Measurements from ENCODE around the gene WASF3.
"Not testable (repeated sequence)": the region's sequence is repeated elsewhere in the genome, so short reads cannot be mapped to it uniquely, and the experiment has no call there.

Gene WASF3

DNA sequence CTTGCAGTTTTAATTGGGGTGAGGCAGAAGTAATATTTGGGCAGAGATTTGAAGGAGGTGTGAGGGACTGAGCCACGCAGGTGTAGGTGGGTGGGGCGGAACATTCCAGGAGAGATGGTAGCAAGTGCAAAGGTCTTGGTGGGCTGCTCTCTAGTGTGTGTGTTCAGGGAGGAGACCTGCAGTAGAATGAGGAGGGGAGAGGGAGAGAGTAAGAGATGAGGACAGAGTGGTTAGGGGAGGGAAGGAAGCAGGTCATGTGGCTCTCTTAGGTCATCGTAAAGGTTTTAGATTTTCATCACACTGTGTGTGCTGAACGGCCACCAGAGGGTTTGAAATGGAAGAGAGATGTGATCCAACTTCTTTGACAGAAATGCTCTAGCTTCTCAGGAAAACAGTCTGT, 33.5 kb downstream of the WASF3 start:
- ATAC-seq, result no peak

DNA sequence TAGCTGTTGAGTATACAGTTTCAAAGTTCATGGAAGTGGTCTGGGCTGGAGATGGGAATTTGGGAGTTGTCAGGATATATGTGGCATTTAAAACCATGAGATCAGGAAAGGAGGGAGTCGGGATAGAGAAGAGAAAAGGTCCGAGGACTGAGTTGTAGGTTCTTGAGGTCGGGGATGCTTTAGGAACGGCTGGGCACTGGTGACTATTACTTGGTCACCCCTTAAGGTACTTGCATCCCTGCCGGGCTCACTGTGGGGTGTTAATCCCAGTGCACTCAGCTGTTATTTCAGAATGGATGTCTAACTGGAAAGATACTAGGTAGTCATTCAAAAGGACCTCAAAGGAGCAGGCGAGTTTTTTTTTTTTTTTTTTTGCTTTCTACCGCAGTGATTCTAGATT, 34.2 kb downstream of the WASF3 start:
- ATAC-seq, result no peak

DNA sequence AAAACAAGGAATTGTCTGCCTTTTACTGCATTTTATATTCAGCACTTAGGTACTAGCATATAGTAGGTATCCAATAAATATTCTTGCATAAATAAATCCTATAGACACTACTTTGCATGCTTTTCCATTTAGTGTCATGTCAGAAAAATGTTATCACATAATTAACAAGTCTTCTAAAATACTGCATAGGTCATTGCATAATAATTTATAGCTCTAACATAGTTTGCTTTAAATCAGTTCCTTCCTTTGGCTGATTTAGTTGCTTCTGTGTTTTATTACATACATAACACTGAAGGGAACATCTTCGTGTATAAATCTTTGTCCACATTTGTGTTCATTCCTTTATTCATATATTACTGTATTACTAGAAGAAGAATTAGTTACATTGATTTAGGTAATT, 36.2 kb downstream of the WASF3 start:
- no peak for ATAC-seq

DNA sequence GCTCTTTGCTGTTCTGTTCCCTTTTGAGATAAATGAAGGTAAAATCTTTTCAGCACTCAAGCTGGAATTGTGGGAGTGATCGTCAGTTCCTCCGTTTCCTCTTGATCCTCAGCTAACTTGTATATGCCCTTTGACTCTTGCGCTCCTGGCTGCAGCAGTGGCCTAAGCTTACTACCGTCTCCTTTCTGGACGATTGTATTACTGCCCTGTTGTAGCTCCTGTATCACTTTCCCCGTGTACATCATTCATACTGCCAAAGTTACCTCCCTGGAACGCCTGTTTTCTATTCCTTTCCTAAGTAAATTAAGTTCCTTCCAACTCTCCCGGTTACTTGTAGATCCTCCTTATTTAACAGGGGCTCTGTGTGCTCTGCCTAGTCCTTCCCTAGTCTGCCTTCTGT, 36.9 kb downstream of the WASF3 start:
- ATAC-seq, result no peak

DNA sequence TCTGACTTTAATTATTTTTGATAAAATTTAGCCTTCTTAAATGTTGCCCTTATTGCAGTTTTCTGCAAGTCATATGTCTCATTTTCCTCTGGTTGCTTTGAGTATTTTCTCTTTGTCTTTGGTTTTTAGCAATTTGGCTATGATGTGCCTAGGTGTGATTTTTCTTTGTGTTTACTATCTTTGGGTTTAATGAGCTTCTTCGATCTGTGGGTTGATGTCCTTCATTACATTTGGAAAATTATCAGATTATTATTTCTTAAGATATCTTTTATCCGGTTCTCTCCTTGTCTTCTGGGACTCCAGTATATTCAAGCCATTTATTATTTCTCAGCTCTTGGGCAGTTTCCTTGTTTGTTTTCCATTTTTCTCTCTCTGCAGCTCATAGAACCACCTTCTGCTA, 39.0 kb downstream of the WASF3 start:
- ATAC-seq, result no peak

DNA sequence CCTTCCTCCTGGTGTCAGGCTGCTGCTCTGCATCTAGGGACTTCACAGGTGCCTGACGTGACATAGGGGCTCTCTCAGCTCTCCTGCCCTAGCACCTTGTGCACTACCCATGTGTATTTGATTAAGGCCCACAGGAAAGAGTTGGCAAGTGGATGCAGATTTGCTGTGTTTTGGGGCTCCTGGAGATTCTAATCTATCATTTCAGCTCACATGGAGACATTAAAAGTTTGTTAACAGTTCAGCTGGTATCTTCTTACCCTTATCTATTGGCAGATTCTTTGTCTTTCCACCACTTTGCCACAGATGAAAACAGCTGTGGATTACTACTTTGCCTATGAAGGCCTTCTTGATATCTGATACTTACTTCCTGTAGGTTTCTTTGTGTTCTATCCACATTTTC, 41.9 kb downstream of the WASF3 start:
- ATAC-seq, result no peak

DNA sequence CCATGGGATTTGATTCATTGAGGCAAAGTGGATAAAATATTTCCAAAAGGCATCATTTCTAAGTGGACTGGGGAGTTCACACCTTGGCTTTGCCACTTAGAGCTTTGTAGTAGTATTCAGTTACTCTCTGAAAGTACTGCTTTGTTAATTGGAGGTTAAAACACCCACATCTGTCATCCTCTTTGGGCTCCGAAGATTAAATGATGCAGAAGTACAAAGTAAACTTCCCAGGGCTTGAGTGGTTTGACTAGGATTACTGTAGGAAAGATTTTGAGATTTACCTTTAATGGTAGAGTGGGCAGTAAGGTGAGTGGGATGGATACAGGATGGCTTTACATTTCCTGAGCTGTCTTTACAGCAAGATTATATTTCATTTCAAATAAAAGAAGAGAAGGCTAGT, 42.4 kb downstream of the WASF3 start:
- ATAC-seq, result no peak

DNA sequence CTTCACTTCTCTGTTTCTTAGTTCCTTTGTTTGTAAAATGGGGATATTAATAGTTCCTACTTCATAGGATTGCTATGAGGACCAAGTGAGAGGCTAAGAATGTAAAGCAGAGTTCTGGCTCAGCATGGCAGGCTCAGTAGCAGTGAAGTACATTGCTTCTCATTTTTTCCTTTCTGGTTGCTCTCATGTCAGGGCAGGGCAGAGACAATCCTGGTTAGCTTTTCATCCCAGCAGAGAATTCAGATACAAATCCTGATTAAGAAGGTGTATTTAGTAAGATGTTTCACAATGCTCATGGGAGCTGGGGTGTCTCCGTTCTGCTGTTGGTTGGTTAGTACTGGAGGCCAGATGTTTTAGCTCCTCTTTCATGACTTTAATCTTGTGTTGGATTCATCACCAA, 42.9 kb downstream of the WASF3 start:
- no peak for ATAC-seq

DNA sequence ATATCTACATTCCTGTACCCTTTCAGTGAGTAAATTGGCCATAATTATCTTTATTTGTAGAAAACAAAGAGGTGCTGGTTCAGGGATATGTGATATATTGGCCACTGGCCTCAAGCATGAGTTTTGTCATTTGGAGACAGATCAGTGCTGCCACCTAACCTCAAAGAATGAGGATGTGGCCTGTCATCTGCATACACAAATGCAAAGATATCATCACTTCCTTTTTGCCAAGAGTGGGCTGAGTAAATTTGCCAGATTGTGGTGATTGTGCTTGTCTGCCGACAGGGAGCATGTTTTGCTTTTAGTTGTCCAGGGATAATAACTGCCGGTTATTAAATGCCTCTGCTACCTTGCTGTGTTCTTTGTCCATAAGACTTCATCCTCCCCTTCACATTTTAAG, 44.2 kb downstream of the WASF3 start:
- ATAC-seq, result no peak

DNA sequence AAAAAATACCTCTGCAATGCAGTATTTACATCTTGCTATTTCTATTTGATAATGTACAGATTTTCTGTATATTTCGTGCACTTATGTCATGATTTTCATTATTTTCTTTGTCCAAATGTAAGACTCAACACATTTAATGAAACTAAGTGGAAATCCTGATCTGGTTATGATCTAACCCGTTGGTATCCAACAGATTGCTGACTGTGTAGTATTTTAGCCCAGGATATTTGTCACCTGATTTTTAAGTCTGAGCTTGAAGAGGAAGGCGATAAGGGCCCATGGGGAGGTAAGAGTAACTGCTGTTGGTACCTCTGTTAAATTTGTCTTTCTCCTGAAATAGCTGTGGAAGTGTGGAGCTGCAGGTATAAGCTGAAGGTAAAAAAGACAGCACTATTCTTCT, 45.3 kb downstream of the WASF3 start:
- no peak for ATAC-seq

DNA sequence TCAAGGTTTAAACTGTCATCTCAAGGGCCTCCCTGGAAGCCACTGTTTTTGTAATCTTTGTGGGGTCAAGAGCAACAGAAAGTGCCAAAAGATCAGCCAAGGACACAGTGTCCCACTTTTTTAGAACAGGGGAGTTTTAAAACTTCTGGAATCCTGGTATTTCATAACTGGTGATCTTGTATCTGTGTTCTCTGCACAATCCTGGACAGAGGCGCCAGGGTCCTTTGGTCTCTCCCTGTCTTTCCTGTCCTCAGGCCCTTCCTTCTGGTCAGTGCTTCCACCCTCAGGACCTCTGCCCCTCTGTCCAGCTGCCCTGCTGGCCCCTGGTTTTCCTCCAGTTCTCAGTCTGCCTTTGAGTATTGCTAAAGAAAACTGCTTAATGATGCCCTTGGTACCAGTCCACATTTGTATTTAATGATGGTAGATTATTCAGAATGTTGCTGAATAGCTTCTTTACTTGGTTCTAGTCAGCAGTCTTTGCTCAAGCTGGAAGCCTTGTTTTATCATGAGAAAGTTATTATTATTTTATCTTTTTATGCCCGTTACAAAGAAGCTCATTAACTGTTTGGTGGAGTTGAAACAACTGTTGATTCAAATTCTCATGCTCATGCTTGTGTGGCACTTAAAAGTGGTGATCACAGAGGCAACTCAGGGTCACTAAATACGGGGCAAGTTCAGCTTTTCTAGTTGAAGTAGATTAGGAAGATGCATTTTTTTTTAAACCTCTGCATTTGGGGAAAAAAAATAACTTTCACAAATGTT, 47.5 kb downstream of the WASF3 start:
- no peak for ATAC-seq

DNA sequence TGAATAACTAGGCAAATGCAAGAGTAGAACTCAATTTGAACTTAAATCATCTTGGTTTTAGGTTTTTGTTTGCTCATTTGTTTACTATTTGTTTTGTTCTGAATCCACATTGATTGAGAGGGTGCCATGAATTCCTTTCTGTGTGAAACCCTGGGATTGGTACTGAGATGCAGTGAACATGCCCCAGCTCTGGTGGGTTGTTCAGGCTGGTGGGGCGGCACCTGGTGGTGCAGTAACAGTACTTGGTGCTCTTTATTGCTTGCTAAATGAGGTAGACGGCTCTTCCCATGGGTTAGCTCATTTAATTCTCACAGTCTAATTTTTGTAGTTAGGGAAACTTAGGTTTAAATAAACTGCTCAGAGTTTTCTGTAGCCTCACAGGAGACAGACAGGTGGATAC, 48.4 kb downstream of the WASF3 start:
- no peak for ATAC-seq

DNA sequence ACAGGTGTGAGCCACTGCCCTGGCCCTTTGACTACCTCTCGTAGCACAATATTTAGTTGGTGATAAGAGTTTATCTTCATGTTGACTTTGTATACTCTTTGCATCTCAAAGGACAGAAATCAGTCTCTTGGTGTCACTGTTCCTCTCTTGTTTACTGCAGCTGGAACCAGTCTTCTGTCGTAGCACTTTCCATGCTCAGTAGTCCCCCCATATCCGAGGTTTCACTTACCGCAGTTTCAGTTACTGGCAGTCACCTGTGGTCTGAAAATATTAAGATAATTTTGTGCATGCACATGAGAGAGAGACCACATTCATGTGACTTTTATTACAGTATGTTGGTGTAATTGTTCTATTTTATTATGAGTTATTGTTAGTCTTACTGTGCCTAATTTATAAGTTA, 49.1 kb downstream of the WASF3 start:
- no peak for ATAC-seq

DNA sequence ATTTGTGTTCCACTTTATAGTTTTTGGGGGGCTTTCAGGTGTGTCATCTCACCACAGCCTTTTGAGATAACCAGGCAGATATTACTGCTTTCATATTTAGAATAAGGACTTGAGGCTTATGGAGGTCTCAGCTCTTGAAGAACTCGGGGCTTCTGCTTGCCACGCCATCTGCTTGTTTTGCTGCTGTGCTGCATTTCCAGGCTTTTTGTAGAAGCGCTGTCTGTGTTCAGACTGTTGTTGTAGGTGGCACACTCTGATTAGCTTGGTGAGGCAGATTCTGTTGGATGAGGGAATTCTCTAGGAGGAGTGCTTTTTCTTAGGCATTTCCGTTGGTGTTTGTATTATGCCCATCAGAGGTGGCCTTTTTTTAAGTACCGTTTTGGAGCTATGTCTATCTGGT, 57.2 kb downstream of the WASF3 start:
- no peak for ATAC-seq

DNA sequence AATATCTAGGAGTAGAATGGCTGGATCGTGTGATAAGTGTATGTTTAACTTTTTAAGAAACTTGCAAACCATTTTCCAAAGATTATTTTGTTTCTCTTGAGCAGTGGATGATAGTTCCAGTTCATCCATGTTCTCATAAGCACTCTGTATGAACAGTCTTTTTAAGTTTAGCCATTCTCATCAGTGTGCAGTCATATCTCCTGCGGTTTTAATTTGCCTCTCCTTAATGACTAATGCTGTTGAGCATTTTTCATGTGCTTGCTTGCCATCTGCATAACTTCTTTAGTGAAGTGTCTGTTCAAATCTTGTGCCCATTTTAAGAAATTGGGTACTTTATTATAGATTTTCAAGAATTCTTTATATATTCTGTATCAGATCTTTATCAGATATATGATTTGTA, 58.6 kb downstream of the WASF3 start:
- no peak for ATAC-seq

DNA sequence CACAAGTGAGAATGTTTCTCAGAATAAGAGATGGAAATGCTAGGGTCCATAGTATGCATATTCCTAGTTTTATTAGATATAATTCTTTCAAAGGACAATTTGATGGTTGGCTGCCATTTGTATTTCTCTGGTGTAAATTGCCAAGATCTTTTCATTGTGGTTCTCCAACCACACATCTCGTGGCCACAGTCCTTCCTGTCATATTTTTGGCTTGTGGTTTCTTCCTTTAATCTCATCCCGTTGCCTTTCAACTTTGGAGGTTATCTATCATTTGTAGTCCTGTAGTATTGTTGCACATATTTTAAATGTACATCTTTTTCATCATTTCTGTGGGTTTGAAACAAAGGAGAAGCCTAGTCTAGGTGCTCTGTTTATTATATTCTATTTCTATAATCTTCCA, 61.2 kb downstream of the WASF3 start:
- no peak for ATAC-seq

DNA sequence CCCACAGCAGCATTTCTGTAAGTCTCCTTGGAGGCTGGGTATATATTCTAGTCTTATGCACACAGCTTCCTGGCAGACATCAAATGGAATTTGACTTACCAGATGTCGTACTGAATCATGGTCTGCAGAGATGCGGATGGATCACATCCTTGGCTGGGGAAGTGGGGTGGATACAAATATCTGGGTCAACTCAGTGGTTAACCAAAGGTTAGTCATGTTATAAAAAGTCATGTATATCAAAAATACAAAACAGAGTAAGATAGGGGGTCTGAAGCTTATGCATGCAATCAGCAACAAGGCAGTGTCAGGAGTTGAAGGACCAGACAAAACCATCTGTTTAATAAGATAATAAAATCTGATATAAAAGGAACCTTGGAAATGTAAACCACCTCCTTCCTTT, 61.9 kb downstream of the WASF3 start:
- ATAC-seq, result no peak

DNA sequence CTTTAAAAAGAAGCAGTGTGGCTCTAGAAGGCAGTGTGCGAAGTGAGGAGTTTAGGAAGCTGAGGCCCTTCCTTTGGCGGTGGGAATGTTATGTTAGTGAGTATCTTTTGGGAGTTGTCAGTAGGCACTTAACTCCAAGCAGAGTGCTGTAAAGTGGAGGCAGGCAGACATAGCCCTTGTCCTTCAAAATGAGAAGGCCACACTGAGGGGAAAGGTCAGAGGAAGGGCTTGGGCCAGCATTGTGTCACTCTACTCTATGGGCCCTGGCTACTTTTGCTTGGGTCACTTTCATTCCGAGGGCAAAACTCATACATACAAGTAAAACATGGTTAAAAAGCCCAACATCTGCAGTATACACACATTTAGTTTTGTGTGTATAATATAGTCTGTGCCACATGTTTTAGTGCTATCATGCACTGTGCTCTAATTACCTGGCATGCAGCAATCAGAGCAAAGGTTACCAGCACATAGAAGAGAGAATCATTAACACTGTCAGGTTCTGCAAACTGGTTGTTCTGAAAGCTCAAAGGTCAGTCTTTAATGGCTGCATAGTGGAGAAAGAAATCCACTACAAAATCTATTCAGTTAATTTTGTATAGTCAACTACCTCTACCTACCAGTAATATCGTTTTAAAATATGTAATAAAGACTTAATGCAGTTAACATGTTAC, 64.4 kb downstream of the WASF3 start:
- no peak for ATAC-seq

DNA sequence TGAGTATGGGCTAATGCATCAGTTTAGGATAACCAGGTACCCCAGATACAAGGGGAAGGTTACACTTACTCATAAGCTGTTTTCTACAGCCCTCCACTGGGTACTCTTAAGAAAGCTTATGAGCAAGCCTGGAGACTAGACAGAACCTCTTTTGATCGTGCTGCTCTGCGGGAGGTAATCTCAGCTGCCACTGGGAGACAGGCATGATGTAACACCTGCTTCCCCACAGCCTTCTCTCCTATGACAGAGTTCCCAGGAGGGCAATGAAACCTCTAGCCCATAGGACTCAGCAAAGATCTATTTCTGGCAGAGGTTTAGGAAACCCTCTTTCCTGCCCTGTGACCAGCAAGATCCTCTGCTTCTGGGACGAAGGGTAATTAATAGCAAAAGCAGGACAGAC, 65.6 kb downstream of the WASF3 start:
- ATAC-seq, result no peak

DNA sequence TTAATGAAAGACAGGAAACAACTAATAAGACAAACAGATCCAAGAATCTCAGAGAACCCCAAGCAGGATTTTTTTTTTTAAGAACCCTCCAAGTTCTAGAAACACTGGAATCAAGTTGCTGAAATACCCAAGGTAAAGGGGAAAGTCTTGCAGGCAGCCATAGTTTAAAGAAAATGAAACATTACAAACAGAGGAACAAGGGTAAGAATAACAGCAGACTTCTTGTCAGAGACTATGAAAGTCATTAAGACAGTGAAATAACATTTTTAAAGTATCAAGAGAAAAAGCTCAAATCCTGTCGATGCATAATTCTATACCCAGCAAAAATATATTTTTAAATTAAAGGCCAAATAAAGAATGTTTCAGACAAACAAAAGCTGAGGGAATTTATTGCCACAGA, 67.1 kb downstream of the WASF3 start:
- no peak for ATAC-seq

DNA sequence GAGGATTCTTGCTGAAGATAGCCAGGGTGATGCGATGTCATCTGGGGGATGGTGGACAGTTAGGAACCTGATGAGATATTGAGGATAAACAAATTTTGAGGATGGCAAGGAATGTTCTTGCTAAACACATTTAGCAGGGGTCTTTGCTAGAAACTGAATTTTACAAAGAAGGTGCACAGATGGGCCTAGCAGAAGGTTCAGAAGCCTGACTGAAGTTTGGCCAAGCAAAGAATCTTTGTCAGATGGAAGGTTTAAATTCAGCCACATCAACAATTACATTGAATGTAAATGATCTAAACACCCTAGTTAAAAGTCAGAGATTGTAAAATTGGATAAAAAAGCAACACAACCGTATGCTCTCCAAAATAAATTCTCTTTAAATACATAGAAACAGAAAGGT, 68.8 kb downstream of the WASF3 start:
- ATAC-seq, result no peak

DNA sequence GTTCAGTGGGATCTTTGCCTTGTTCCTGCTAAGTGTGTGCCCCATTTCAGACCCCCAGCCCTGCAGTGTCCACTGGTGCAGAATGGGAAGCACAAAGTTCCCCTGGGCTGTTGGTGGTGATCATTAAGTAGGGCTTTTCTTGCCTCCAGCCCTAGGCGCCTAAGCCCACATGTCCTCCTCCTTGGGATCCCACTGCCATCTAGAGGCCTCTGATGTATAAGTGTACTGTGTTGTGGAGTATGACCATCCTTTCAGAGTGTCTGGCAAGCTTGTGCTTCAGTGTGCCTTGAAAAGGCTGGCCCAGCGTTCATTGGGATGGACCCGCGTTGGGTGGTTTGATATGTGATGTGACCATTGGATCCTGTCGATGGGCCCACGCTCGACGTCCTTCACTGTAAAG, 71.2 kb downstream of the WASF3 start:
- ATAC-seq, result no peak

DNA sequence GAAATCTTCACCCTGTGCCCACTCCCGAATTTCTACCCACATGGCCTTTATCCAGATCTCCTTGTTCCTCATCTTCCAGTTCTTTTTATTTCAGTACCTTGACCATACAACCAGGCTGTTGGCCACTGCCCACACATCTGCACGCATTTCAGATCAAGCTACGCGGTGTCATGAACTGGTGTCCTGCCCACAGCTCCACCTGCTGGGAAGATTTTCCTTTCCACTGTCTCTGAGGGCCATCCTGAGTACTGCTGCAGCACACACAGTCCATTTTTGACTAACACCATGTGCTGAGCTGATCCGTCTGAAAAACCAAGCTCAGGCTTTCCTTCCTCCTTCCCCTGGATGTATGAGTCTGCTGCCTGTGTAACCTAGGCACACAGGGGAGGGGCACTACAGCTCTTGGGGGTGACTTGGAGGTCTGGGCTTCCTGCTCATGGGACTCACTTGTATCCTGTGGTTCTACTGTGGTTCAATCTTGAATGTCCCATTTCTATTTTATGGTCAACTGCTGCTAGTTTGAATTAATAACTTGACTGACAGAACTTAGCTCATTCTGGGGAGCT, 71.9 kb downstream of the WASF3 start:
- ATAC-seq, result no peak

DNA sequence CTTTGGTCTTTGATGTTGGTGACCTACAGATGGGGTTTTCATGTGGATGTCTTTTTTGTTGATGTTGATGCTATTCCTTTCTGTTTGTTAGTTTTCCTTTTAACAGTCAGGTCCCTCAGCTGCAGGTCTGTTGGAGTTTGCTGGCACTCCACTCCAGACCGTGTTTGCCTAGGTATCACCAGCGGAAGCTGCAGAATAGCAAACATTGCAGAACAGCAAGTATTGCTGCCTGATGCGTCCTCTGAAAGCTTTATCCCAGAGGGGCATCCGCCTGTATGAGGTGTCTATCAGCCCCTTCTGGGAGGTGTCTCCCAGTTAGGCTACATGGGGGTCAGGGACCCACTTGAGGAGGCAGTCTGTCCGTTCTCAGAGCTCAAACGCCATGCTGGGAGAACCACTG, 78.2 kb downstream of the WASF3 start:
- not testable (repeated sequence) for ATAC-seq

DNA sequence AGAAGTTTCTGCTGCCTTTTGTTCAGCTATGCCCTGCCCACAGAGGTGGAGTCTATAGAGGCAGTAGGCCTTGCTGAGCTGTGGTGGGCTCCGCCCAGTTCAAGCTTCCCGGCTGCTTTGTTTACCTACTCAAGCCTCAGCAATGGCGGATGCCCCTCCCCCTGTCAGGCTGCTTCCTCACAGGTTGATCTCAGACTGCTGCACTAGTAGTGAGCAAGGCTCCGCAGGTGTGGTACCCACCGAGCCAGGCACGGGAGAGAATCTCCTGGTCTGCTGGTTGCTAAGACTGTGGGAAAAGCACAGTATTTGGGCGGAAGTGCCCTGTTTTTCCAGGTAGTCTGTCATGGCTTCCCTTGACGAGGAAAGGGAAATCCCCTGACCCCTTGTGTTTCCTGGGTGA, 78.6 kb downstream of the WASF3 start:
- not testable (repeated sequence) for ATAC-seq

Measured in activated CD4-positive, CD25-positive, alpha-beta regulatory T cell treated with anti-CD3 and anti-CD28 coated beads, Interleukin-2, amount 50 U/mL, for 24 hours (primary cell).